HepG2 (cell line): ENCODE measurements around the gene RAB3D. TPM values are rescaled to one million over a fixed set of nuclear protein-coding genes. Genes with fewer than 3 reads are reported as not detected.

Experiments
- ATF3 ChIP-seq: sonication (generic); formaldehyde crosslinking; IDR thresholded peaks from 2 replicates; pipeline ENCODE4 v1.4.0; 2020; ENCODE audit warnings: missing genetic modification reagents
- CREM ChIP-seq, 2 experiments: sonication (generic) in 1 of 2; formaldehyde crosslinking in 1 of 2; IDR thresholded peaks; 2 replicates each; pipeline versions ENCODE4 v1.4.0 to v1.6.1; 2016 to 2020; ENCODE audit warnings: antibody characterized with exemption in 1 of 2, mild to moderate bottlenecking in 1 of 2, missing genetic modification reagents in 1 of 2
- ESRRA ChIP-seq: sonication (generic); formaldehyde crosslinking; IDR thresholded peaks from 2 replicates; pipeline ENCODE4 v1.5.1; 2020; ENCODE audit warnings: mild to moderate bottlenecking, low read depth, missing genetic modification reagents
- HDAC6 ChIP-seq: fragments of 200-600 bp; sonication (generic); IDR thresholded peaks from 2 replicates; pipeline ENCODE4 v1.7.0; 2017; ENCODE audit warnings: mild to moderate bottlenecking, antibody characterized with exemption, low read length, low read depth
- KLF13 ChIP-seq: sonication (generic); formaldehyde crosslinking; IDR thresholded peaks from 2 replicates; pipeline ENCODE4 v1.4.0; 2020; ENCODE audit warnings: mild to moderate bottlenecking, missing genetic modification reagents
- RARG ChIP-seq: sonication (generic); formaldehyde crosslinking; IDR thresholded peaks from 2 replicates; pipeline ENCODE4 v1.4.0; 2020; ENCODE audit warnings: low read depth, mild to moderate bottlenecking, missing genetic modification reagents
- RFXAP ChIP-seq: sonication (generic); formaldehyde crosslinking; IDR thresholded peaks from 2 replicates; pipeline ENCODE4 v1.4.0; 2020; ENCODE audit warnings: missing genetic modification reagents, borderline replicate concordance
- RXRB ChIP-seq: IDR thresholded peaks from 2 replicates; pipeline ENCODE4 v1.6.1; 2016; ENCODE audit warnings: borderline replicate concordance, missing genetic modification reagents, missing compliant biosample characterization
- SAP130 ChIP-seq: IDR thresholded peaks from 2 replicates; pipeline ENCODE4 v1.6.1; 2016; ENCODE audit warnings: low read depth
- THRA ChIP-seq: sonication (generic); formaldehyde crosslinking; IDR thresholded peaks from 2 replicates; pipeline ENCODE4 v1.4.0; 2020; ENCODE audit warnings: missing genetic modification reagents, borderline replicate concordance
- TMF1 ChIP-seq: sonication (generic); formaldehyde crosslinking; IDR thresholded peaks from 2 replicates; pipeline ENCODE4 v1.8.1; 2022; ENCODE audit warnings: low read depth, missing genetic modification reagents
- ZFYVE20 ChIP-seq: sonication (generic); formaldehyde crosslinking; IDR thresholded peaks from 2 replicates; pipeline ENCODE4 v1.8.0; 2023; ENCODE audit warnings: low read depth, mild to moderate bottlenecking, moderate library complexity, missing genetic modification reagents, borderline replicate concordance
- ZNF136 ChIP-seq: sonication (generic); formaldehyde crosslinking; IDR thresholded peaks from 2 replicates; pipeline ENCODE4 v1.8.1; 2022; ENCODE audit warnings: low read depth, mild to moderate bottlenecking, moderate library complexity, missing genetic modification reagents
- ZNF17 ChIP-seq: sonication (generic); formaldehyde crosslinking; IDR thresholded peaks from 2 replicates; pipeline ENCODE4 v1.5.0; 2020; ENCODE audit warnings: mild to moderate bottlenecking, missing genetic modification reagents
- ZNF484 ChIP-seq: sonication (generic); formaldehyde crosslinking; IDR thresholded peaks from 2 replicates; pipeline ENCODE4 v1.5.1; 2020; ENCODE audit warnings: mild to moderate bottlenecking, low read depth, missing genetic modification reagents, borderline replicate concordance
- ZNF556 ChIP-seq: sonication (generic); formaldehyde crosslinking; IDR thresholded peaks from 2 replicates; pipeline ENCODE4 v1.4.0; 2020; ENCODE audit warnings: mild to moderate bottlenecking, missing genetic modification reagents, borderline replicate concordance
- polyA plus RNA-seq, 8 experiments: library from polyadenylated mRNA; depleted of rRNA in 3 of 8; stranded (reverse) in 7 of 8; unstranded in 1 of 8; fragments of >200 nt; fragmentation: Illumina TruSeq in 4 of 8; extraction: Trizol in 4 of 8; gene quantifications; 2 replicates each; pipeline versions ENCODE4 v1.2.1 to v1.2.3, GENCODE V29; 2011 to 2016; ENCODE audit warnings: low read depth in 4 of 8, missing spikeins in 1 of 8, mixed read lengths in 1 of 8; ENCODE audit not compliant: insufficient read depth in 1 of 8
- total RNA-seq, 5 experiments: library from RNA; depleted of rRNA; stranded (reverse); fragments of >200 nt; fragmentation: Illumina TruSeq; extraction: Trizol; gene quantifications; 2 replicates each; pipeline ENCODE4 v1.2.3, GENCODE V29; 2016; ENCODE audit warnings: low read depth in 1 of 5
- TF ChIP-seq, protein P1 (sequence below), 2 experiments: sonication (generic) in 1 of 2; formaldehyde crosslinking in 1 of 2; IDR thresholded peaks; 2 replicates each; pipeline versions ENCODE4 v1.4.0 to v1.6.1; 2016 to 2020; ENCODE audit warnings: borderline replicate concordance in 1 of 2, low read depth in 1 of 2, mild to moderate bottlenecking in 1 of 2, missing genetic modification reagents in 1 of 2
- TF ChIP-seq, protein P2 (sequence below): sonication (generic); formaldehyde crosslinking; IDR thresholded peaks from 2 replicates; pipeline ENCODE4 v1.5.0; 2020; ENCODE audit warnings: missing genetic modification reagents
- TF ChIP-seq, protein P3 (sequence below): conservative IDR thresholded peaks from 2 replicates; pipeline ENCODE4 v1.6.1; 2018; ENCODE audit warnings: missing genetic modification reagents

The RAB3D gene
- total and polyA plus RNA-seq, 2 of the 13 experiments (the other 11 are each of a cell fraction or from before 2014, with no cell fraction given) = 2.0 to 16.1 TPM

DNA sequence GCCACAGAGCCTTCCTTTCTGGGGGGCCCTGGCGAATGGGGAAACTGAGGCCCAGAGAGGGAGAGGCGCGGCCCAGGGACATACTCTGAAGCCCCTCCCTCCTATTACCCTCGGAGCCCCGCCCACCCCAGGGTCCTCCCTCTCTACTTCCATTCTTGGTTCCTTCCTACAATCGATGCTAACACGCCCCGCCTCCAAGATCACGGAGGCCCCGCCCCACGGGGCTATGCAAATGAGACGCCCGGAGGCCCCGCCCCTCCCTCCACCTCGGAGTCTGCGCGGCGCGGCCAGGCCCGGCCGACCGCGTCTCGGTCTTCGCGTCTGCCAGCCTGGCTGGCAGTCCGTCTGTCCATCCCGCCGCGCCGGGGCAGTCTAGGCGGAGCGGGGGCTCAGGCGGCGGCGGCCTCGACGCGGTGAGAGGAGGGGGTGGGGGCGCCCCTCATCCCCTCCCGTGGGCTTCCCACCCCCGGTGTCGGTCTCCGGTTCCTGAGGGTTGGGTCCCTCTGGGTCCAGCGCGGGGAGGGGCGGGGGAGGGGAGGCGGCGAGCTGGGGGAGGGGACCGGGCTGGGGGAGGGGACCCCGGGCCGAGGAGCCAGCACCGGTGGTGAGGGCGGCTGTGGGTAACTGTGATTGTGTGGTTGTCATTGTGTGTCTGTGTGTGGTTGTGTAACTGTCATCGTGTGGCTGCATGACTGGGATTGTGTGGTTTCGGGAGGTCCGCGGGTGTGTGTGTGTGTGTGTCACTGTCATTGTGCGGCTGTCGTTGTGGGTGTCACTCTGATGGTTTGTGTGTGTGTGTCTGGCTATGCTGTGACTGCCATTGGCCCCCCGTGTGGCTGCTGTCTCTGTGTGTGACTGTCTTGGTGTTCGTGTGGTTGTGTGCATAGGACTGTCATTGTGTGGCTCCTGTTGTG lies 16.0 kb upstream of the RAB3D start, which contains the start of gene PLPPR2 (continued):
- TF ChIP-seq, protein P1, sequence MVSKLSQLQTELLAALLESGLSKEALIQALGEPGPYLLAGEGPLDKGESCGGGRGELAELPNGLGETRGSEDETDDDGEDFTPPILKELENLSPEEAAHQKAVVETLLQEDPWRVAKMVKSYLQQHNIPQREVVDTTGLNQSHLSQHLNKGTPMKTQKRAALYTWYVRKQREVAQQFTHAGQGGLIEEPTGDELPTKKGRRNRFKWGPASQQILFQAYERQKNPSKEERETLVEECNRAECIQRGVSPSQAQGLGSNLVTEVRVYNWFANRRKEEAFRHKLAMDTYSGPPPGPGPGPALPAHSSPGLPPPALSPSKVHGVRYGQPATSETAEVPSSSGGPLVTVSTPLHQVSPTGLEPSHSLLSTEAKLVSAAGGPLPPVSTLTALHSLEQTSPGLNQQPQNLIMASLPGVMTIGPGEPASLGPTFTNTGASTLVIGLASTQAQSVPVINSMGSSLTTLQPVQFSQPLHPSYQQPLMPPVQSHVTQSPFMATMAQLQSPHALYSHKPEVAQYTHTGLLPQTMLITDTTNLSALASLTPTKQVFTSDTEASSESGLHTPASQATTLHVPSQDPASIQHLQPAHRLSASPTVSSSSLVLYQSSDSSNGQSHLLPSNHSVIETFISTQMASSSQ (IDR thresholded peaks at IDR 0.05; ENCODE audit: low read depth) = no peak
- TF ChIP-seq, protein P1 (CRISPR knock-in tag; IDR thresholded peaks at IDR 0.05; ENCODE audit: borderline replicate concordance) = 0 out of 2 replicates have a peak, but pooled peaks have one; percentile 25
- TF ChIP-seq, protein P2, sequence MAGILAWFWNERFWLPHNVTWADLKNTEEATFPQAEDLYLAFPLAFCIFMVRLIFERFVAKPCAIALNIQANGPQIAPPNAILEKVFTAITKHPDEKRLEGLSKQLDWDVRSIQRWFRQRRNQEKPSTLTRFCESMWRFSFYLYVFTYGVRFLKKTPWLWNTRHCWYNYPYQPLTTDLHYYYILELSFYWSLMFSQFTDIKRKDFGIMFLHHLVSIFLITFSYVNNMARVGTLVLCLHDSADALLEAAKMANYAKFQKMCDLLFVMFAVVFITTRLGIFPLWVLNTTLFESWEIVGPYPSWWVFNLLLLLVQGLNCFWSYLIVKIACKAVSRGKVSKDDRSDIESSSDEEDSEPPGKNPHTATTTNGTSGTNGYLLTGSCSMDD (CRISPR knock-in tag) = no peak
- no peak for TF ChIP-seq HDAC6
- TF ChIP-seq ZNF484 (CRISPR knock-in tag) = no peak
- TF ChIP-seq THRA (CRISPR knock-in tag) = no peak
- TF ChIP-seq TMF1 = no peak
- TF ChIP-seq RXRB (CRISPR knock-in tag) = no peak
- TF ChIP-seq CREM (IDR thresholded peaks at IDR 0.05) = no peak
- no peak for TF ChIP-seq CREM (CRISPR knock-in tag; IDR thresholded peaks at IDR 0.05)
- TF ChIP-seq KLF13 (CRISPR knock-in tag) = no peak
- no peak for TF ChIP-seq ZNF136 (CRISPR knock-in tag)
- TF ChIP-seq ATF3 = no peak
- TF ChIP-seq RFXAP (CRISPR knock-in tag) = no peak
- TF ChIP-seq ZFYVE20 = no peak
- no peak for TF ChIP-seq RARG
- peak; percentile 25; the same call in 1 of the 2 replicates for TF ChIP-seq SAP130 (CRISPR knock-in tag)
- no peak for TF ChIP-seq ZNF17 (CRISPR knock-in tag)
- peak; percentile 23; the same call in 1 of the 2 replicates for TF ChIP-seq ZNF556 (CRISPR knock-in tag)
- TF ChIP-seq, protein P3, sequence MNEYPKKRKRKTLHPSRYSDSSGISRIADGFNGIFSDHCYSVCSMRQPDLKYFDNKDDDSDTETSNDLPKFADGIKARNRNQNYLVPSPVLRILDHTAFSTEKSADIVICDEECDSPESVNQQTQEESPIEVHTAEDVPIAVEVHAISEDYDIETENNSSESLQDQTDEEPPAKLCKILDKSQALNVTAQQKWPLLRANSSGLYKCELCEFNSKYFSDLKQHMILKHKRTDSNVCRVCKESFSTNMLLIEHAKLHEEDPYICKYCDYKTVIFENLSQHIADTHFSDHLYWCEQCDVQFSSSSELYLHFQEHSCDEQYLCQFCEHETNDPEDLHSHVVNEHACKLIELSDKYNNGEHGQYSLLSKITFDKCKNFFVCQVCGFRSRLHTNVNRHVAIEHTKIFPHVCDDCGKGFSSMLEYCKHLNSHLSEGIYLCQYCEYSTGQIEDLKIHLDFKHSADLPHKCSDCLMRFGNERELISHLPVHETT (CRISPR knock-in tag) = no peak
- no peak for TF ChIP-seq ESRRA
